Colon (tissue), 2 donors: ENCODE measurements around the gene ZNF92.
"Not testable (repeated sequence)": the region's sequence is repeated elsewhere in the genome, so short reads cannot be mapped to it uniquely, and the experiment has no call there.

ENCODE experiments used
- FAIRE-seq: peaks from 2 replicates; lab custom pipeline; 2012; peaks lifted over from hg19 to GRCh38; lab: Jason Lieb, UNC
- donor health status: control.
- donor health status: control.

ZNF92 gene

GRCh38 chr7:65429642-65430343 is 56.1 kb downstream of the ZNF92 start:
- FAIRE-seq: no peak

DNA sequence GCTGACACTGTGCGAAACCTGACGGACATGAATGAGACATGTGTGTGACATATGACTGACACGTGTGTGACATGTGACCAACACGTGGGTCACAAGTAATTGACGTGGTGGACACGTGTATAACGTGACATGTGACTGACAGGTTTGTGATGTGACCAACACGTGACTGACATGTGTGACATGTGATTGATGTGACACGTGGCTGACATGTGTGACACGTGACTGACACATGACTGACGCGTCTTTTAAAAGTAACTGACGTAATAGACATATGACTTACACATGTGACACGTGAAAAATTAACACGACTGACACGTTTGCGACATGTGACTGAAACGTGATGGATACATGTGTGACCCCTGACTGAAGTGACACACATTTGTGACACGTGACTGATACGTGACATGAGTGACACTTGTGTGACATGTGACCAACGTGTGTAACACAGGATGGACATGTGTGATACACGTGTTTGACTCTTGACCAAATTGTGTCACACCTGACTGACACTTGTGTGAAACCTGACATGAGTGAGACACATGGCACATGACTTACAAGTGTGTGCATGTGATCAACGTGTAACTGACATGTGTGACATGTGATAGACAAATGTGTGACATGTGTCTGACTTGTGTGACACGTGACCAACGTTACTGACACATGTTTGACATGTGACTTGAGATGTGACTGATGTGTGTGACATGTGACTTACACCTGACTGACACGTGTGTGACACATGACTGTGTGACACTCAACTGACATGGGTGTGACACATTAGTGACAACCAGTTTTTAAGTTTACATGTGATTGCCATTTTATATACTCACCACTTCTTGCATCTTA is 56.9 kb downstream of the ZNF92 start:
- no peak for FAIRE-seq

DNA sequence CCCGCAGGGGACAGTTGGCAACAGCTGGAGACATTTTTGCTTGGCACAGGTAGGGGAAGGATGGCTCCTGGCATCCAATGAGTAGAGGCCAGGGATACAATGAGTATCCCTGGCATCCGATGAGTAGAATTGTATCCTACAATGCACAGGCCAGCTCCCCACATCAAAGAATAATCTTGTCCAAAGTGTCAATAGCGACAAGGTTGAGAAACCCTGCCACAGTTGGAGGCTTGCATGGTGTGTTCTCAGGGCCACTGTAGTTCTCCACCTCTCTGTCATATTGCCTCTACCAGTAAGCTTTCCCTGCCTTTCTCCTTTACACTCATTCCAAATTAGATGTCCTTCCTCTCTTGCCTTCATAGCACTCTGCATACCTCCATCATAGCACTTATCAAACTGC is 60.7 kb downstream of the ZNF92 start:
- no peak for FAIRE-seq

DNA sequence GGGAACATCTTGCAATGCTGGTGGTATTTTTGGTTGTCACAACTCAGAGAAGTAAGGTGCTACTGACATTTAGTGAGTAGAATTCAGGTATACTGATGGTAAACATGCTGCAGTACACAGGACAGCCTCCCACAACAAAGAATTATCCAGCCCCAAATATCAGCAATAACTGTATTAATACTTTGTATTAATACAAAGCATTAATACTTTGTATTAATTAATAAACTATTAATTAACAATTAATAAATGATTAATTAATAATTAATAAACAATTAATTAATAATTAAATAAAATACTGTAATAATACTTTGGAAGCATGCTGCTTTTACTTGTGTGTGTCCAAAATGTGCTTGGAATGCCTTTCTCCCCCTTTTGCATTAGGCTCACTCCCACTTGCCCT is 62.5 kb downstream of the ZNF92 start:
- no peak for FAIRE-seq

GRCh38 chr7:65438598-65438997 is 64.9 kb downstream of the ZNF92 start:
- FAIRE-seq: no peak

- no peak for FAIRE-seq
Measured at GRCh38 chr7:65441010-65441409, 67.4 kb downstream of the ZNF92 start.

DNA sequence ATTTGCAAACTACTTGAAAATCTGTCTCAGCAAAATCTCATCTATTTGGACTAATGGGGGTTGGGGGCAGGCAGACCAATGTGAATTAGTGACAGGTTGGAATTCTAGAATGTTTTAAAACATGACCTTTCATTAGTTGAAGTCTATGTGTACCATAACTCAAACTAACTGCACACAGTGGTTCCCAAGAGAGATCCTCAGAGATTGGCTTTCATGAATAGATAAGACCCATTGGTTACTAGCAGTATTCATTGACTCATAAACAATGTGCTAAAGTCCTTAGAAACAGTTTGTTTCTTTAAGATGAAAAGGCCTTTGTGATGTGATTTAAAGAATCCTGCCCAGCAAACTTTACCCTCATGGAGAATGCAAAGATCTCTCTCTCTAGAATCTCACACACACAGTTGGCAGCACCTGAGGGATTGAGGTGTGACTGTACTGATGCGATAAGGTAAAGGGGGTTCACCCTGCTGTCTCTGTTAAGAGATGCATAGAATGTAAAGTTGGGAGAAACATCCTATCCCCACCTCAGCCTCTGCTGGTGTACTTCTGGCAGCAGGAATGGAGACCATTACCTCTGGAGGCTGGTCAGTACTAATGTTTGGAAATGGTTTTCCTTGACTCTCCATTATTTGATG is 70.7 kb downstream of the ZNF92 start:
- no peak for FAIRE-seq

DNA sequence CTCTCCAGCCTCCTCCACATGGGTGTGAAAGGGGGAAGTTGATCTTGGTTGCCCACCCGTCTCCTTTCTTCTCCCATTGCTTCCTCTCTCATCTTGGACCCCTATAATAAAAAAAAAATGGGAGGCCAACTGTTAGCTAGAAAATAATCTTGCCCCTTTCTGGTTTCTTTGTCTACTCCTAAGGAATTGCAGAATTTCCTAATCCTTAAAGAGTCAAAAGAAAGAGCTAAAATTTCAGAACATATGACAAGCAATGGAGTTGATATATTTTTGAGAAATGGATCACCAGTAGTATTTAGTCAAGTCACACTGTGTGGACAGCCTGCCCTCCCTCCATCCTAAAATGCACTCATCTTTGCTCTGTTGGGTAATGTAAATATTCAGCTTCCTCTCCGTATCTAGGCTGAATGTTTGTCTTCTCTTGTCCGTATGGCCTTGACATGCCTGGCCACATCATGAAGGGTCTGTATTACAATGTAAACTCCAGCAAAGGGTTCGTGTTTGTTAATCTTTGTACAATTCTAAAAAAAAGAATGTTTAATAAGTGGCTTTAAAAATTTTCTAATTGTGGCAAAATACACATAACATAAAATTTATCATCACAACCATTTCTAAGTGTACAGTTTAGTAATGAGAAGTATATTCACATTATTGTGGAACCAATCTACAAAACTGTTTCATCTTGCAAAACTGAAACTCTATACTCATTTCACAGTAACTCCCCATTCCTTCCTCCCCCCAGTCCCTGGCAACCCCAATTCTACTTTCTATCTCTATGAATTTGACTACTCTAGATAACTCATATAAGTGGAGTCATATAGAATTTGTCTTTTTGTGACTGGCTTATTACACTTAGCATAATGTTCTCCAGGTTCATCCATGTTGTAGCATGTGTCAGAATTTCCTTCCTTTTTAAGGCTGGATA is 71.5 kb downstream of the ZNF92 start:
- FAIRE-seq: no peak

DNA sequence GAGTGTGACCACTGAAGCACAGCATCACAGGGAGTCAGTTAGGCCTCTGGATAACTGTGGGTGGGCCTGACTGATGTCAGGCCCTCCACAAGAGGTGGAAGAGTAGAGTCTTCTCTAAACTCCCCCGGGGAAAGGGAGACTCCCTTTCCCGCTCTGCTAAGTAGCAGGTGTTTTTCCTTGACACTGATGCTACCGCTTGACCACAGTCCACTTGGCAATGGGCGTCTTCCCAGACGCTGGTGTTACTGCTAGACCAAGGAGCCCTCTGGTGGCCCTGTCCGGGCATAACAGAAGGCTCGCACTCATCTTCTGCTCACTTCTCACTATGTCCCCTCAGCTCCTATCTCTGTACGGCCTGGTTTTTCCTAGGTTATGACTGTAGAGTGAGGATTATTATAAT is 73.4 kb downstream of the ZNF92 start:
- not testable (repeated sequence) for FAIRE-seq

GRCh38 chr7:65448816-65449504 is 75.3 kb downstream of the ZNF92 start:
- FAIRE-seq: no peak

GRCh38 chr7:65449505-65449852 is 75.8 kb downstream of the ZNF92 start:
- no peak for FAIRE-seq
